ENCODE results near the gene MEAF6.
"Not testable (repeated sequence)": the region's sequence is repeated elsewhere in the genome, so short reads cannot be mapped to it uniquely, and the experiment has no call there.

Gene MEAF6

GRCh38 chr1:37529888-37530287 lies 15.3 kb upstream of the MEAF6 start:
- not testable (repeated sequence) for DNase-seq

- DNase-seq, result no peak
Observed at GRCh38 chr1:37519613-37520012, 5.0 kb upstream of the MEAF6 start.

GRCh38 chr1:37518929-37519328 lies 4.4 kb upstream of the MEAF6 start:
- DNase-seq, result not testable (repeated sequence)

GRCh38 chr1:37518241-37518640 lies 3.7 kb upstream of the MEAF6 start:
- DNase-seq, result not testable (repeated sequence)

GRCh38 chr1:37517569-37517968 lies 3.0 kb upstream of the MEAF6 start:
- DNase-seq, result no peak

GRCh38 chr1:37515185-37516034 lies 844 bp upstream of the MEAF6 start:
- DNase-seq, result no peak

- DNase-seq, result peak; percentile 55
Observed at GRCh38 chr1:37513795-37514349, 694 bp downstream of the MEAF6 start.

GRCh38 chr1:37509181-37509580 lies 5.4 kb downstream of the MEAF6 start:
- peak; percentile 60 for DNase-seq

GRCh38 chr1:37506740-37507139 lies 7.8 kb downstream of the MEAF6 start:
- DNase-seq, result no peak

- DNase-seq, result not testable (repeated sequence)
Observed at GRCh38 chr1:37502791-37503190, 11.8 kb downstream of the MEAF6 start.

- no peak for DNase-seq
Observed at GRCh38 chr1:37502104-37502503, 12.5 kb downstream of the MEAF6 start.

GRCh38 chr1:37501661-37502060 lies 12.9 kb downstream of the MEAF6 start:
- no peak for DNase-seq

GRCh38 chr1:37498872-37499617 lies 15.5 kb downstream of the MEAF6 start:
- DNase-seq, result no peak

GRCh38 chr1:37497832-37498231 lies 16.7 kb downstream of the MEAF6 start:
- DNase-seq, result no peak

- DNase-seq, result no peak
Observed at GRCh38 chr1:37495875-37496274, 18.7 kb downstream of the MEAF6 start.

GRCh38 chr1:37493336-37494098 lies 21.0 kb downstream of the MEAF6 start:
- no peak for DNase-seq

GRCh38 chr1:37487619-37487984 lies 27.0 kb downstream of the MEAF6 start:
- DNase-seq, result no peak

- DNase-seq, result peak; percentile 77
Observed at GRCh38 chr1:37486680-37487618, 27.6 kb downstream of the MEAF6 start.

GRCh38 chr1:37485902-37486679 lies 28.5 kb downstream of the MEAF6 start:
- DNase-seq, result no peak

- DNase-seq, result no peak
Observed at GRCh38 chr1:37484325-37485051, 30.1 kb downstream of the MEAF6 start.

Measured in OCI-M1 (cell line).